Peyer's patch (tissue), 4 donors: ENCODE results near the gene ARPC1A.

Source experiments
- CTCF ChIP-seq, 6 experiments: fragments of 450-650 bp in 4 of 6; fragments of 200-600 bp in 2 of 6; sonication (generic) in 1 of 6; IDR thresholded peaks; one replicate each; pipeline ENCODE4 v1.5.1; 2017 to 2019; ENCODE audit warnings: antibody characterized with exemption in 6 of 6, mild to moderate bottlenecking in 3 of 6, moderate library complexity in 1 of 6
- POLR2A ChIP-seq, 2 donors: fragments of 450-650 bp; IDR thresholded peaks; one replicate each; pipeline ENCODE4 v1.5.1; 2017; ENCODE audit warnings: antibody characterized with exemption in 2 of 2, mild to moderate bottlenecking in 2 of 2, moderate library complexity in 2 of 2

GRCh38 chr7:99380032-99380822, 54.5 kb downstream of the ARPC1A start:
- TF ChIP-seq CTCF (IDR thresholded peaks at IDR 0.05) (no peak), POLR2A (IDR thresholded peaks at IDR 0.05) (no peak)
